ENCODE results near the gene FYN. TPM values are rescaled to one million over a fixed set of nuclear protein-coding genes. Genes with fewer than 3 reads are reported as not detected.

The FYN gene
- polyA plus RNA-seq, 1 donor (not counting 4 experiments of a cell fraction or from before 2014, with no cell fraction given) = 24.7 TPM

DNA sequence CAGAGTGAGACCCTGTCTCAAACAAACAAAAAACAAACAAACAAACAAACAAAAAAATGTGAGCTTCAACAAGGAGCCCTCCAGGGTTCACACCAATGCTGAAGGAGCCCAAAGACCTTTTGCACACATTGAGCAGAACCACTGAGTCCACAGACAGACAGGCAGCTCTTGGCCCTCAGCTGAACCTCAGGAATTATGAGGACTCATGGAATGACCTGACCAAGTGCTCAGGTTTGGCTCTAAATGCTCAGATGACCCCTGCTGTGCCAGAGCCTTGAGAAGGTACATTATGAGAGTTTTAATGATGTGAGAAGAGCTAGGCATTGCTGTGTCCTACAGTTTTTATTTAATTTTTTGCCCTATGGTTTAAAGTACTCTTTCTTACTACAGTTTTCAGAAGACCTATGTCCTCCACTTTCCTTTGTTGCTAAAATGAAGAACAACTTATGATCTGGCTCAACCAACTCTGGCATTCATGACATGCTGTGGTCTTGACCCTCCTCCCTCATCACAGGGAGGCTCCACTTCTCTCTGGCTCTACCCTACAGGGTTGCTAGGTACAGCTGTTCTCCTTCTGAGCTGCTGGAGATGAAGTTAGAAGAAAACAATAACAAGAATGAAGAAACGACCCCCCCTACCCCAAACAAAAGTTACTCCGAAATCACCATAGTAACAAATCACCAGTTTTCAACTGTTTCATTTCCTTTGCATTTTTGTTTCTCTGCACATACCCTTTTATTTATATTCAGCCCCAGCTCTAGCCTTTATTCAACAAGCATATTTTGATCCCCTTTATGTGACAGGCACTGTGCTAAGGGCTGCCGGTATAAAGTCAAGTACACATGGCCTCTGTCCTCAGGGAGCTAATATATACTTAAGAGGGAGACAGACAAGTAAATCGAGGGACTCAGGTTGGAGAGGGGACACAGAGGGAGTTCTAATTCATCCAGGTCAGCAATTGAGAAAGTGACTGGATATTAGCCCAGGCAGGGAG, 138.9 kb downstream of the FYN start:
- Histone ChIP-seq H3K9ac (ENCODE audit: control insufficient read depth, extremely low read depth, insufficient read depth, low read length) (no peak overlapping the region), H3K27me3 (ENCODE audit: control insufficient read depth, extremely low read depth, insufficient read depth, low read length) (no peaks in the 10 kb centered on the region), H2AFZ (ENCODE audit: control insufficient read depth, low read length) (no peak overlapping the region), H3K9me1 (ENCODE audit: control insufficient read depth, extremely low read depth, insufficient read depth, low read length) (no peaks in the 10 kb centered on the region), H3K79me2 (ENCODE audit: control insufficient read depth, insufficient read depth, low read length) (no peaks in the 10 kb centered on the region), H3K4me3 (ENCODE audit: control insufficient read depth in 2 of 3, extremely low read depth in 1 of 3, insufficient read depth in 2 of 3, low read depth in 1 of 3, low read length in 3 of 3) (no peak overlapping the region), H3K4me1 (ENCODE audit: control insufficient read depth, extremely low read depth, insufficient read depth, low read length) (peaks cover 25% of the 10 kb centered on the region), H3K36me3 (ENCODE audit: control insufficient read depth in 2 of 2, extremely low read depth in 1 of 2, insufficient read depth in 2 of 2, low read length in 2 of 2) (peaks cover 0 to 3% of the 10 kb centered on the region in 2 experiments), H4K20me1 (ENCODE audit: control insufficient read depth, extremely low read depth, insufficient read depth, low read length) (no peaks in the 10 kb centered on the region), H3K9me3 (ENCODE audit: control insufficient read depth, low read depth, low read length) (no peaks in the 10 kb centered on the region), H3K4me2 (ENCODE audit: control insufficient read depth, extremely low read depth, insufficient read depth, low read depth, low read length) (no peak overlapping the region), H3K27ac (ENCODE audit: control insufficient read depth, insufficient read depth, low read length) (no peak overlapping the region)
- DNase-seq (ENCODE audit: low read depth, low spot score) (no peak), FAIRE-seq (no peak)
- dilution Hi-C loops (cut with MboI; ENCODE audit: extremely low pct_ligation_motif_present, low sequenced_read_pairs) = no loop called here
- TF ChIP-seq EZH2 (IDR thresholded peaks at IDR 0.05; ENCODE audit: low read length) = no peak
- TF ChIP-seq, protein P1, sequence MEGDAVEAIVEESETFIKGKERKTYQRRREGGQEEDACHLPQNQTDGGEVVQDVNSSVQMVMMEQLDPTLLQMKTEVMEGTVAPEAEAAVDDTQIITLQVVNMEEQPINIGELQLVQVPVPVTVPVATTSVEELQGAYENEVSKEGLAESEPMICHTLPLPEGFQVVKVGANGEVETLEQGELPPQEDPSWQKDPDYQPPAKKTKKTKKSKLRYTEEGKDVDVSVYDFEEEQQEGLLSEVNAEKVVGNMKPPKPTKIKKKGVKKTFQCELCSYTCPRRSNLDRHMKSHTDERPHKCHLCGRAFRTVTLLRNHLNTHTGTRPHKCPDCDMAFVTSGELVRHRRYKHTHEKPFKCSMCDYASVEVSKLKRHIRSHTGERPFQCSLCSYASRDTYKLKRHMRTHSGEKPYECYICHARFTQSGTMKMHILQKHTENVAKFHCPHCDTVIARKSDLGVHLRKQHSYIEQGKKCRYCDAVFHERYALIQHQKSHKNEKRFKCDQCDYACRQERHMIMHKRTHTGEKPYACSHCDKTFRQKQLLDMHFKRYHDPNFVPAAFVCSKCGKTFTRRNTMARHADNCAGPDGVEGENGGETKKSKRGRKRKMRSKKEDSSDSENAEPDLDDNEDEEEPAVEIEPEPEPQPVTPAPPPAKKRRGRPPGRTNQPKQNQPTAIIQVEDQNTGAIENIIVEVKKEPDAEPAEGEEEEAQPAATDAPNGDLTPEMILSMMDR (optimal IDR thresholded peaks at IDR 0.05 in 1 of 3, IDR thresholded peaks at IDR 0.05 in 1 of 3, conservative IDR thresholded peaks at IDR 0.05 in 1 of 3; ENCODE audit: extremely low read depth in 1 of 3, insufficient read depth in 2 of 3, low read length in 3 of 3) = no peak

DNA sequence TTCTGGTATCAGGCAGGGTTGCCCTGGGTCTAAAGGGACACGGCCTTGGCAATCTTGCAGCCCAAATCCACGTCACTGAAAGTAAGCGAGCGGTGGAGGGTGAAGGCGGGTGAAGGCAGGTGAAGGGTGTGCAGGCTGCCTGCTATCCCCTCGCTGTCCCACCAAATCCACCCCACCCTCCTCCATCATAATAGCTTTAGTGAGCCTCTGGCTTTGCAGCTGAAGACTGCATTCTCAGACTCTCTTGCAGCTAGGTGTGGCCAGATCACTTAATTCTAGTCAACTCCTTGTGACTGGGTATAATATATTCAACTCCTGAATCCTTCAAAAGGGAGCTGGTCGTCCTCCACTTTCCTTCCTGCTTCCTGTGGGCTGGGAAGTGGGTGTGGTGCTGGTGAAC, 140.9 kb downstream of the FYN start:
- dilution Hi-C loops (cut with MboI; ENCODE audit: extremely low pct_ligation_motif_present, low sequenced_read_pairs) = no loop called here
- Histone ChIP-seq H3K9ac (ENCODE audit: control insufficient read depth, extremely low read depth, insufficient read depth, low read length) (no peak overlapping the region), H3K9me3 (ENCODE audit: control insufficient read depth, low read depth, low read length) (no peaks in the 10 kb centered on the region), H3K4me1 (ENCODE audit: control insufficient read depth, extremely low read depth, insufficient read depth, low read length) (peaks cover 9% of the 10 kb centered on the region), H3K9me1 (ENCODE audit: control insufficient read depth, extremely low read depth, insufficient read depth, low read length) (no peaks in the 10 kb centered on the region), H3K36me3 (ENCODE audit: control insufficient read depth in 2 of 2, extremely low read depth in 1 of 2, insufficient read depth in 2 of 2, low read length in 2 of 2) (peaks cover 0 to 3% of the 10 kb centered on the region in 2 experiments), H3K4me2 (ENCODE audit: control insufficient read depth, extremely low read depth, insufficient read depth, low read depth, low read length) (no peak overlapping the region), H3K27me3 (ENCODE audit: control insufficient read depth, extremely low read depth, insufficient read depth, low read length) (no peaks in the 10 kb centered on the region), H3K79me2 (ENCODE audit: control insufficient read depth, insufficient read depth, low read length) (no peaks in the 10 kb centered on the region), H4K20me1 (ENCODE audit: control insufficient read depth, extremely low read depth, insufficient read depth, low read length) (no peaks in the 10 kb centered on the region), H3K27ac (ENCODE audit: control insufficient read depth, insufficient read depth, low read length) (no peak overlapping the region), H3K4me3 (ENCODE audit: control insufficient read depth in 2 of 3, extremely low read depth in 1 of 3, insufficient read depth in 2 of 3, low read depth in 1 of 3, low read length in 3 of 3) (no peak overlapping the region), H2AFZ (ENCODE audit: control insufficient read depth, low read length) (no peak overlapping the region)
- FAIRE-seq (no peak), DNase-seq (ENCODE audit: low read depth, low spot score) (no peak)
- no peak for TF ChIP-seq EZH2 (IDR thresholded peaks at IDR 0.05; ENCODE audit: low read length)
- TF ChIP-seq, protein P1 (optimal IDR thresholded peaks at IDR 0.05 in 1 of 3, IDR thresholded peaks at IDR 0.05 in 1 of 3, conservative IDR thresholded peaks at IDR 0.05 in 1 of 3; ENCODE audit: extremely low read depth in 1 of 3, insufficient read depth in 2 of 3, low read length in 3 of 3) = no peak
